ENCODE measurements around the gene RPH3AL.
"Not testable (repeated sequence)": the region's sequence is repeated elsewhere in the genome, so short reads cannot be mapped to it uniquely, and the experiment has no call there.

RPH3AL gene

DNA sequence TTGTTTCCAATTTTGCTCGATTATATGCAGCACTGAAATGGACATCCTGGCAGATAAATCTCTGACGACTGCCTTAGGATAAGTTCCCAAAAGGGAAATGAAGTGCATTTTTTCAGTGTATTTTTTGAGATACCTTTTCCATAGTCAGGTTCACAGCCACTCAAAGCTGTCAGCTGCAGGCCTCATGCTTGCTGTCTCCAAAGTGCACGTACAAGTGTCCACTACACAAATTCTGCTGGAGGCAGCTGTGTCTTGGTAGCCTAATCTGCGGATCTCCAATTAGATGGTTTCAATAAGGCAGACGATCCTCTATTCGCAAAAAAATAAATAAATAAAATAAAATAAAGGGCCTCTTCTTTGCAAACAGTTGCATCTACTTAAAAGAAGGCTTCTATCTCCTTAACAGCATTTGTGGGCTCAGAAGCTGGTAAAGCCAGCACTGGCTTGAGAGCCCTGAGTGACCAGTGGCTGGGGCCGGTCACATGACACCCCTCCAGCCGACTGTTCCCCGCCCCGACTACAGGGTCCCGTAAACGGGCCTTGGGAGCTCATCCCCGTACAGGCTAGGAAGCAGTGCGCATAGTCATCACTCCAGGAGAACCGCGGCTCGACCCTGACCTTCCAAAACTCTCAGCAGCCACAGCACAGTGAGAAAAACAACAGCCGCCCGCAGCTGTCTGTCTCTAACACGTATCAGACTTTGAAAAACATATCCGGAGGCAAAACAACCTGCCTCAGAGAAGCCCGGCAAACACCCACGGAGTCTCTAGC is 18.8 kb downstream of the RPH3AL start:
- no peak for DNase-seq

DNA sequence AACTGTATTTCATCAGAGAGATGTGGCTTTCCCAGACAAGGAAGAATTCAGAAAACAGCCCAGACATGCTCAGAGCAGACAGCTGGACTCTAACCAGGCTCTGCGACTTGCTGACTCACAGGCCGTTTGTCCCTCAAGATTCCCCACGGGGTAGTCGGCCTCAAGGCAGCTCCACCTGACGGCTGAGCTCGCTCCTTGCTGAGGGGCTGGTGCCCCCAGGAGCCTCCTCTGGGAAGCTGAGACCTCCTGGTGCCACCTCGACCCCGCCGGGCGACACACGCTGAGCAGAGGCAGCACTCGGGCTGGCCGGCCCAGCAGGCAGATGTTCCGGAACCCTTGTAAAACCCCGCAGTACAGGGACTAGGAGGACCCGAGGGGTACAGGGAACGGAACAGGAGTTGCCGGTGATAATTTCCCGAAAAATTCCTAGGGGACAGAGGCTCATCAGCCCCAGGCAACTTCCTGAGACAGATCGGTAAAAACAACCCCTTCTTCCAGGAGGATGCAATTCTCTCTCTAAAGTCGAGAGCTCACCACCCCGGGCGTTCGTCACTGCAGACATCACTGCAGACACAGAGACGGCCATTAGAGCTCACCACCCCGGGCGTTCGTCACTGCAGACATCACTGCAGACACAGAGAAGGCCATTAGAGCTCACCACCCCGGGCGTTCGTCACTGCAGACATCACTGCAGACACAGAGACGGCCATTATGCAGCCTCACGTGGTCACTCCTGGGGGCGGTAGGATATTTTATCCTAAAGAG is 19.9 kb downstream of the RPH3AL start:
- no peak for DNase-seq

DNA sequence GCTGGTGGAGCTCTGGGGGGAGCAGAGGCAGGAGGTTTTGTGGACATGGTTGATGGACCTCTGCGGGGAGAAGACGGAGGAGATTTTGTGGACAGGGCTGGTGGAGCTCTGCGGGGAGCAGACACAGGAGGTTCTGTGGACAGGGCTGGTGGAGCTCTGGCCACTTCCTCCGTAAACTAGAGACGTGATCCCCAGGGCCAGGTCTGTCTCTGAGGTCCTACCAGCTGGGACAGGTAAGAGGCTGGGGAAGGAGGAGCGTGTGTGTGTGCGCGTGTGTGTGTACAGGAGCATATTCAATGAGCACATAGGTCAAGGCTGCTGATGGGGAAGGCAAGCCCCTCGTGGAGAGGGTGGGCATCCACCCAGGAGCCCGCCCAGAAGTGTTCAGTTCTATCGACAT is 20.6 kb downstream of the RPH3AL start:
- DNase-seq: no peak

DNA sequence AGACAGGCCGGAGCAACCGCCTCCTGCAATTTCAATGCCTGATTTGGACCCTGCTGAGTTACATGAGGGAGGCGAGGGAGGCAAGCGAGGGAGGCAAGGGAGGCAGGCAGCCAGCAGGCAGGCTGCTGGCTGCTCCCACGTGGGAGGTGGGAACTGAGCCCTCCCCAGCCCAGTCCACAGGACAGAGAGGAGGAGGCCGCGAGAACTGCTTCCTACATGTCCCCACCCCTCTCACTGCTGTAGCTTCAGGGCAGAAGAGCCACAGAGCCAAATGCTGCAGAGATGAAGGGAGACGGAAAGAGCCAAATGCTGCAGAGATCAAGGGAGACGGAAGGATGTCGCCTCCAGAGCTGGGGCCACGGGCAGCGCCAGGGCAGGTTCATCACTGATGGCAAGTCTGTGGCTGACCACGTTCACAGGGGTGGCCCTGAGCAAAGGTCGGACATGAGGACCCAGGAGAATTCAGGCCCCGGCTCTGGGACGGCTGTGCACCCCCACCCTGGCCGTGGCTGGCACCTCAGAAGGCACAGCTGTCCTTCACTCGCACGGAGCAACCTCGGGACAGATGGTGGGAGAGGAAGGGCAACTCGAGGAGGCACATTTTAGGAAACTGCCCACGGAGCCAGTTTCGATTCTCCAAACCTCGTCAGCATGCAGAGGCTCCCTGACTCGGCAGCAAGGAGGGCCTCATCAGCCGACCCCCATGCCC is 21.5 kb downstream of the RPH3AL start:
- DNase-seq: no peak

DNA sequence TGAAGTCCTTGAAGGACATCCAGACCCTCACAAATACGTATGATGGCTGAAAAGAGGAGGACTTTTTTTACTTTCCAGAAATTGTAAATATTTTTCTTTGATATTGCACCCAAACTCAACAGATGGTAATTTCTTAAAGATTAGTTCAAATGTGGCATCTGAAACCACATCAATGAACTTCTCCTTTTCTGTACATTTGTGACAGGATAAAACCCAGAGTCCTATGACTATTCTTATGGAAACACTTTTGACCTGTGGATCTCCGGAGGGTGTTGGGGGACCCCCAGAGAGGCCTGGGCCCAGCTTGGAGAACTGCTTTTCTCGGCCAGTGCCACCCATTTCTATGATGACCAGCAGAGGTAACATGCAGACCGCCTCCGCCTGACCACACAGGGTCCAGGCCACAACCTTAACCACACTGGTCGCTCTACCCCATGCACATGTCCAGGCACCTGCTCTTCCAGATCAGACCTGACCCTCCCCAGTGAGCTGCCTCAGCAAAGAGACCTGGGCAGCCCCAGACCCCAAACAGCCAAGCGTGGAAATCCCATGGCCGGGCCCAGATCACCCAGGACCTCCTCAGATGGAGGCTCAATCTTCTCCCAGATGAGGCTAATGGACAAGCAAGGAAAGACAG is 22.7 kb downstream of the RPH3AL start:
- no peak for DNase-seq

DNA sequence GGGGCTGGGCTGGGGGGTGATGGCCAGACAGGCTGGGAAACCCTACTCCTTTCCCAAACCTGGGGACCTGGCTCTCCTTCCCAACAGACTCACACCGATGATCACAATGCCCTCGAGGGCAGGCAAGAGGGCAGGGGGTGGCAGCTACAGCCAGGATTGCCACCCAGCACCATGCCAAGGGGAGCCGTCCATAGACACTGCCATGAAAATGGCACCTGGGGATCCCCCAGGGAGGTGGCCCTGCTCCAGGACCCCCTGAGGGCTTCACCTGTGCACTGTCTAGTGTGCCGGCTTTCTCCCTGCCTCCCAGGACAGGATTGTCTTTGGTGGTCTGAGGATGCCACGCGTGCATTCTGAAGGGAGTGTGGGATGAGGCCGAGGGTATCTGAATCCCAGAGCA is 24.6 kb downstream of the RPH3AL start:
- DNase-seq: no peak

DNA sequence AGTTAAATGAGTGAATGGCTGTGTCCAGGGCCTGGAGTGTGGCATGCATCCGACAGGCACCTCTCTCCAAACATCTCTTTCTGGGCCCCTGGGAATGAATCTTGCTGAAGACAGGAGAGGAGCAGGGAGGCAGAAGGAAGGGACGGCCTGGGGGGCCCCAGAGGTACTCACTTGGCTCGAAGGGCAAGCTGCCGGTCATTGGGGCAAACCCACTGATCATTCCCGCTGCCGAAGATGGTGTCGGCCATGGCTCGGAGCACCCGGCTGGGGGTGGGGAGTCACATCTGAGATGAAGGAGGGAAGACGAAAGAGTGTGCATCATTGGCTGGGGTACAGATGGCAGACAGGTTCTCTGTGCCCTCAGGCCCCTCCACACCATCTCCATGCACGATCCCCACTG is 25.3 kb downstream of the RPH3AL start:
- DNase-seq: no peak

DNA sequence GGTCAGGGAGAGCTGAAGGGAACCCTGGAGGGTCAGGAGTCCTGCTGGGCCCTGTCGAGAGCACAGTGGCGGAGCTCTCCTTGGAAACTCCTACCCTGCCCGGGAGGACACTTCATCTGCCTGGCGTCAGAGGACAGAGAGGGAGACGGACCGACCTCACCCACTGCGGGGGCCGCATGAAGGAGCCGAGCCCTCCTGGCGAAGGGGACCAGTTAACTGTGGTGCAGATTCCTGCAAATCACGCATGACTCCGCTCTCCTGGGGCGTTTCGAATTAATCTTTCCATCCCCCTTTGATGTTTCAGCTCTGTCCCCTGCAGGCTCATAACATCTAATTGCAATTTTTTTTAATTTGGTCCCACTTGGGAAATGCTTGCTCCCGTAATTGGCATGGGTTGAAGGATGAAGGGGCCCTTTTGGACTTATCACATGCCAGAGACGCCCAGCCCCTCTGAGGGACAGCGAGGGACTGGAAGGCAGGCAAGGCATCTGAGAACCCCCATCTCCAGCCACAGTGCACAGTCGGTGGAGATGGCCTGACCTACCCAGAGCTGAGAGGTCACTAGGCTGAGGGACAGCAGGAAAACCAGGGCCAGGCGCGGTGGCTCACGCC is 26.5 kb downstream of the RPH3AL start:
- DNase-seq: no peak

DNA sequence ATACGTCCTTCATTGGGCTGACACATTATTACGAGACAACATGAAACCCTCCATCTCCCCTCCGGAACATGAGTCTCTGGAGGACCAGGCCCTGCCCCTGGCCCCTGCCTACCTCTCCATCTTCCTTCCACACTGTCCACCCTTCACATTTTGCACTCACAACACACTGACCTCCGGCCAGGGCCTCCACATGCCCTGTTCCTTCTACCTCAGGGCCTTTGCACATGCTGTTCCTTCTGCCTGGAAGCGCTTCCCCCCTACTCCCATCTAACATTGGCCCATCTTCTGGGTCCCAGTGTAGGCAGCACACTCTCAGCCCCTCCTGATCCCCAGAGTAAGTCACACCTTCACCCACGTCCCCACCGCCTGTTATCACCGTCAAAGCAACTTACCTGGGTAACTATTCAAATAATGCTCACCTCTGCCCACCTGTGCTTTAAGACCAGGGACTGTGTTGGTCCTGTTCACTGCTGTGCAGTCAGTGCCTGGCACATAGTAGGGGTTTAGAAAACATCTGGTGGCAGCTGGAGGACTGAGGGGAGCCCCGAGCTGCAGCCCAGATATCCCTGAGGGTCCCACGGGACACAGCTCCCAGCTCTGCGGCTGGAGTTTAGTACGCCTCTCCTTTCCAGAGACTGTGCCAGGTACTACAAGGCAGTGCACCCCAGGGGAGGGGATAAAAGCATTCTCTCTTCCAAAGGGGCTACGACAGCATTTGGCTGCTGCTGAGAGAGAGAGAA is 27.2 kb downstream of the RPH3AL start:
- DNase-seq: no peak

DNA sequence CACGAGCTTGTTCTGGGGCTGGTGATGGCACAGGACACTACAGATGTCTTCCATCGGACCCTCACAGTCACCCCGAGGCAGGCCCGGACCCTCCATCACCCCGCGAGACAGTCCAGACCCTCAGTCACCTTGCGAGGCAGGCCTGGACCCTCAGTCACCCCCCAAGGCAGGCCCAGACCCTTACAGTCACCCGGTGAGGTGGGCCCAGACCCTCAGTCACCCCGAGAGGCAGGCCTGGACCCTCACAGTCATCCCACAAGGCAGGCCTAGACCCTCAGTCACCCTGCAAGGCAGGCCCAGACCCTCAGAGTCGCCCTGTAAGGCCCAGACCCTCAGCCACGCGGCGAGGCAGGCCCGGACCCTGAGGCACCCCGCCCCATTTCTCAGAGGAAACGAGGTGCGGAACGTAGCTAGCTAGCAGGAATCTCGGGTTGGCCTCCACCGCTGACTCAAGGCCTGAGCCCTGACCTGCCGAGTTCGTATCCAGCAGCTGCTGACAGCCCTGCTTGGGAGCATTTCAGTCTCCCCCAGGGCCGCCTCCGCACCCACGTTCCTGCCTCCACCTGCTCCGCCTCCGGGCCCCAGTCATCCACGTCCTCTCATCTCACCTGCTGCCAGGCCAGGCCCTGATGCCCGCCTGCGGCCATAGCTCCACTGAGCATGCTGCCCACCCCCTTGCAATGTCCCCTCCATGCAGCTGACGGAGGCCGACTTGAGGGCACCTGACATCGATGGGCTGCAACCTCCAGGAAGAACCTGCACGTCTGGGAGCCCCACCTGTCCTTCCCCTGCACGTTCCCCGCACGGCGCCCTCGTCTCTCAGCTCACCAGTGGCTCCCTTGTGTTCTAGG is 28.7 kb downstream of the RPH3AL start:
- DNase-seq: no peak

DNA sequence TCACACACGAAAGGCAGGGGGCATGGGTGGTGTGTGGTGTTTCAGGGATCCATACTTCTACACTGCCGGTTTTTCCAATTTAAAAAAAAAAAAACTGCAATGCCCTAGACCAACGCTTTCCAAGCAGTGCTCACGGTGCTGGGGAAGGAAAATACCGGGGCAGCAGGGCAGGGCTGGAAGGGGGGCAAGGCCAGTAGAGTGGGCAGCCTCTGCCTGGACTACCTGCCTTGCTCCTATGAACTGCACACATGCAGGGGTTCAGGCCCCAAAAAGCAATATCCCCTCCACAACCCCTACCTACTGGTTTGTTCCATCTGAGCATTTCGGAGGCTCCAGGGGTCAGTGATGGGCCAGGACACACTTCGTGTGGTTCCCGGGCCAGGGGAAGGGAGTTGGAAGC is 29.4 kb downstream of the RPH3AL start:
- no peak for DNase-seq

DNA sequence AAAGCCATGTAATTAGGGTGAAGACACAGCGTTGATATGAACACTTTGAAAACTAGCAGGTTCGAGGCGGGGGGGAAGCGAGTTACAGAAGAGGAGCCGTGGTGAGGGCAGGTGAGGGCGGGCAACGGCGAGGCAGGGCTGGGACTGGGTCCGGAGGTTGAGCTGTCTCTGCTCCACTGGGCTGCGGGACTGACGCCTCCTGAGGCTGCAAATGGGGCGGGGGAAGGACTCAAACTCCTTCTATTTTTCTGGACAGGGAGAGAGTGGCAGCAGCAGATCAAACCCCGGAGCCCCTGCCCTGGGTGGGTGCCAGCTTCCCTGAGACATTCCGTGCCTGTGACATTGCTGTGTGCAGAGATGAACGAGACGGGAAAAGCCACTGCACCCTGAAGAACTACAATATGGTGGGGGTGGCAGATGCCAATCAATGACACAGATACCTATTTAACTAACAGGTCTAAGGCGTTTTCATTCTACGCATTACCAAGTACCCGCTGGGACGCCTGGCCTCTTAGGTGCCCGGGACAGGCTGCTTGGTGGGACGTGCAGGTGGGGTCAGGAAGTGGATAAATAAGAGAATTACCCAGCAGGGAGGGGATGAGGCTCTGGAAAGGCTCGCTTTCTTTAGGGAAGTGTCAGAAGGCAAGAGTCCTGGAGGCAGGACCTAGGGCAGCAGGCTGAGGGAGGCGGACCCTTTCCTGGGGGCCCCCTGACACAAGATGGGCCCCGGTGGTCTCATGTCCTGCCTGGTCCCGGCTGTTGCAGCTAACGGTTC is 30.4 kb downstream of the RPH3AL start:
- DNase-seq: no peak

DNA sequence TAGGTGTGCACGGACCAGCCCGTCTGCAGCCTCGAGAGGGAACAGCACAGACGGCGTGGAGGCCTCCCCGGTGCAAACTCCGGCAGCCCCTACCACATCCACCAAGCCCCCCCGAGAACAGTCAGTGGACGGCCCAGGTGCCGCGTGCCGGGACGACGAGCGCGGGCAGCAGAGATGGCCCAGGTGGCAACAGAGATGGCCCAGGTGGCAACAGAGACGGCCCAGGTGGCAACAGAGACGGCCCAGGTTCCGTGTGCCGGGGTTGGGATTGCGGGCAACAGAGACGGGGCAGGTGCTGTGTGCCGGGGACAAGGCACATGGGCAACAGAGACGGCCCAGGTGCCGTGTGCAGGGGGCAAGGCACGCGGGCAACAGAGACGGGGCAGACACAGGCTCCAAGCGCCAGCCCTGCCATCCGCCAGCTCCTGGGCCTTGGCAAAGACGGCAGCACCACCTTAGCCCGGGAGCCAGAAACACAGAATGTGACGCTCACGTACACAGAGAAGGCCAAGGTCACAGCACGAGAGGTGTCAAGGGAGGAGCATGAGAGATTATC is 31.1 kb downstream of the RPH3AL start:
- DNase-seq: no peak

DNA sequence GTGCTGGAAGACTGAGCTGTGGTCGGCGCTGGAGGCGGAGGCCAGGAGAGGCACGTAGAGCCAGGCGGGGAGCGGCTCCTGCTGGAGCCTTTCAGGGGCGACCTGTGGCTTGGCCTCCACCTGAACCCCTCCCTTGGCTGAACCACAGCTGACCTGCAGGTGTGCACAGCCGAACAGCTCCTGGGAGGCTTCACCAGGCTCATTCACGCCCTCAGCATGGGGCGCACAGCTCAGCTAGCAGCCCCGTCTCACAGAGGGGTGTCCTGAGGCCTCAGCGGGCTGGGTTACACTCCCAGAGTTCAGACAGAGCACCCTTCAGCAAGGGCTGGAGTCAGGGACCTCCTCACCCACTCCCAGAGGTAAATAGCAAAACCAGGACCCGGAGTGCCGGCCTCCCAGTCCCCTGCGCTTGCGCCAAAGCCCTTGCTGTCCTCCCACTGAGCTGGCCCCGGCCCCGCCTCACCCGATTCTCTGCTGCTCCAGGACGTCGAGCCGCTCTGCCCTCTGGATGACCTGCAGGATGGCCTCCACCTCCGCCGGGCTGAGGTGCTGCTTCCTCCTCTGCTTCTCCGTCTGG is 31.7 kb downstream of the RPH3AL start:
- DNase-seq: no peak

DNA sequence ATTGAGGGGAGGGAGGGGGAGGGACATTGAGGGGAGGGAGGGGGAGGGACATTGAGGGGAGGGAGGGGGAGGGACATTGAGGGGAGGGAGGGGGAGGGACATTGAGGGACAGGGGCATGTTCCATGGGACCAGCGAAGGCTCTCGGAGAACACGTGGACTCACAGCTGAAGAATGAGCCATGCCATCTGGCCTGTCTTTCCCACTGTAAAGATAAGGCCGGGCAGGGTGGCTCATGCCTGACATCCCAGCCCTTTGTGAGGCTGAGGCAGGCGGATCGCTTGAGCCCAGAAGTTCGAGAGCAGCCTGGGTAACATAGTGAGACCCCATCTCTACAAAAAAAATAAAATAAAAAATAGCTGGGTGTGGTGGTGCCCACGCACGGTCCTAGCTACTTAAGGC is 32.5 kb downstream of the RPH3AL start:
- no peak for DNase-seq

DNA sequence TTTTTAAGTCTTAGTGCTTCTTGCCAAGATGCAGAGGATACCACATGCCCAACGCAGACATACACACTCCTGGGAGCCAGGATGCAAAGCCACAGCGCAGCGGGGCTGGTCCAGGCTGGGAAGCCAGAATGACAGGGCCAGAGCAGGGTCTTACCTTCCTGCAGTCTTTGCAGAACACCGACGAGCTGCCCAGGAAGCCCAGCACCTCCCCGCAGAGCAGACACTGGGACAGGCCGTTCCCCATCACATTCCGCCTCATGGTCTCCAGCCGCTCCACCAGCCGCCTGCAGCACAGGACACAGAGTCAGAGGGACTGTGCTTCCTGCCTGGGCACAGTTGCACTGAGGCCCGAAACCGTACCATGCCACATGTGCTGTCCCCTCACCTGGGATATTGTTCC is 33.3 kb downstream of the RPH3AL start:
- no peak for DNase-seq

DNA sequence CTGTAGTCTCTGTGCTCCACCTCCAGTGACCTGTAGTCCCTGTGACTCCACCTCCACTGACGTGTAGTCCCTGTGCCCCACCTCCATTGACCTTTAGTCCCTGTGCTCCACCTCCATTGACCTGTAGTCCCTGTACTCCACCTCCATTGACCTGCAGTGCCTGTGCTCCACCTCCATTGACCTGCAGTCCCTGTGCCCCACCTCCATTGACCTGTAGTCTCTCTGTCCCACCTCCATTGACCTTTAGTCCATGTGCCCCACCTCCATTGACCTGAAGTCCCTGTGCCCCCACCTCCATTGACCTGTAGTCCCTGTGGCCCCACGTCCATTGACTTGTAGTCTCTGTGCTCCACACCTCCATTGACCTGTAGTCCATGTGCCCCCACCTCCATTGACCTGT is 35.5 kb downstream of the RPH3AL start:
- not testable (repeated sequence) for DNase-seq

DNA sequence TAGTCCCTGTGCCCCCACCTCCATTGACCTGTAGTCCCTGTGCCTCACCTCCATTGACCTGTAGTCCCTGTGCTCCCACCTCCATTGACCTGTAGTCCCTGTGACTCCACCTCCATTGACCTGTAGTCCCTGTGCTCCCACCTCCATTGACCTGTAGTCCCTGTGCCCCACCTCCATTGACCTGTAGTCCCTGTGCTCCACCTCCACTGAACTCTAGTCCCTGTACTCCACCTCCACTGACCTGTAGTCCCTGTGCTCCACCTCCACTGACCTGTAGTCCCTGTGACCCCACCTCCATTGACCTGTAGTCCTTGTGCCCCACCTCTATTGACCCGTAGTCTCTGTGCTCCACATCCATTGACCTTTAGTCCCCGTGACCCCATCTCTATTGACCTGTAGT is 37.2 kb downstream of the RPH3AL start:
- DNase-seq: not testable (repeated sequence)

DNA sequence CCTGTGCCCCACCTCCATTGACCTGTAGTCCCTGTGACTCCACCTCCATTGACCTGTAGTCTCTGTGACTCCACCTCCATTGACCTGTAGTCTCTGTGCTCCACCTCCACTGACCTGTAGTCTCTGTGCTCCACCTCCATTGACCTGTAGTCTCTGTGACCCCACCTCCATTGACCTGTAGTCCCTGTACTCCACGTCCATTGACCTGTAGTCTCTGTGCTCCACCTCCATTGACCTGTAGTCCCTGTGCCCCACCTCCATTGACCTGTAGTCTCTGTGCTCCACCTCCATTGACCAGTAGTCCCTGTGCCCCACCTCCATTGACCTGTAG is 38.0 kb downstream of the RPH3AL start:
- DNase-seq: not testable (repeated sequence)
